ENCODE data around the gene KRT76.

Gene KRT76

DNA sequence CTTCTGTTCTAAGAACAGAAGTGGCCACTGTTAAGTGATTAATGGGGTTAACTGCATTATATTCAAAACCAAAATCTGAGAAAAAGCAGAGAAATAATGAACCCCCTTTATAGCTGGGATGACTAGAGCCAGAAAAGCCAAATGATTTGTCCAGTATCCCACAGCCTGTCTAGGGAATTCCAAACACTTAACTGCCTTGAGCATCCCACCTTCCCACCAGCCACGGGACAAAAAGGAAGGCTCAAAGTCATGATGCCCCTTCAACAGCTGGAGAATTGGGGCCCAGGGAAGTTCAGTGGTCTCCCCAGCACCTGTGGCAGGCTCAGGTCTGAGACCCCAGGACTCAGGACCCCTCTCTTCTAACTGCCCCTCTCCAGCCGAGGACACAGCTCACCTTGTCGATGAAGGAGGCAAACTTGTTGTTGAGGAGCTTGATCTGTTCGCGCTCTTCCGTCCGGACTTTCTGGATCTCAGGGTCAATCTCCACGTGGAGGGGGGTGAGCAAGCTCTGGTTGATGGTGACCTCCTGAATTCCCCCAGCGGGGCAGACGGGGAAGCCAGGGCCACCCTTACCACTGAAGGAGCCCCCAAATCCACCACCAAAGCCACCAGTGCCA, 36.2 kb upstream of the KRT76 start:
- DNase-seq = no peak

DNA sequence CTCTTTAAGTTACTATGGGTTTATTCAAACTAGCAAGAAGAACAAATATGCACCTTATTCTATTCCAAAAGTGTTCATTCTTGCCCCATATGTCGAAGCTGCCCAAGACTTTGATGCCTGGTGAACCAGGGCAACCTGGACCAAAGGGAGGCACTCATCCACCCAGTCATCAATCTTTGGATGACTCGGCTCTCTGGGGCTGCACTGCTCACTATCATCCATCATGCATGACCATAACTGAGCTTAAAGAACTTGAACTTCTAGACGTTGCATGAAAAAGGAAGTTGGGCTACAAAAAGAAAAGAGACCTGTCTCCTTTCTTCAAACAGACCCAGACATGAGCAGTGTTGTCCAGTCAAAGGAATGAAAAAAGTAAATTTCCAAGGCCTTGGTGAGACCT, 35.6 kb upstream of the KRT76 start:
- DNase-seq = no peak

DNA sequence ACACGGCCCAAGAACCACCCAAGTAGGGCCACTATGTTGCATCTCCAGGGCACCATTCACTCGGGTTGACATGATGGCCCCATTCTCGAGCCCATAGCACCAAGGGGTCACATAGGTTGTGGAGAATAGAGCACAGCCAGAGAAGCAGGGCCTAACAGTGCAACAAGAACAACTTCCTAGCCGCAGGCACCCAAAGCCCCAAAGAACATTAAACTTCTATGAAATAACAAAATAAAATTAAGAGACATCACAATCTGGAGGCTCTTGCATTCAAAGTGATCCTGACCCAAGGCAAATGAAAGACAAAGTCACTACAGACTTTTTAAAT, 34.9 kb upstream of the KRT76 start:
- DNase-seq = no peak

DNA sequence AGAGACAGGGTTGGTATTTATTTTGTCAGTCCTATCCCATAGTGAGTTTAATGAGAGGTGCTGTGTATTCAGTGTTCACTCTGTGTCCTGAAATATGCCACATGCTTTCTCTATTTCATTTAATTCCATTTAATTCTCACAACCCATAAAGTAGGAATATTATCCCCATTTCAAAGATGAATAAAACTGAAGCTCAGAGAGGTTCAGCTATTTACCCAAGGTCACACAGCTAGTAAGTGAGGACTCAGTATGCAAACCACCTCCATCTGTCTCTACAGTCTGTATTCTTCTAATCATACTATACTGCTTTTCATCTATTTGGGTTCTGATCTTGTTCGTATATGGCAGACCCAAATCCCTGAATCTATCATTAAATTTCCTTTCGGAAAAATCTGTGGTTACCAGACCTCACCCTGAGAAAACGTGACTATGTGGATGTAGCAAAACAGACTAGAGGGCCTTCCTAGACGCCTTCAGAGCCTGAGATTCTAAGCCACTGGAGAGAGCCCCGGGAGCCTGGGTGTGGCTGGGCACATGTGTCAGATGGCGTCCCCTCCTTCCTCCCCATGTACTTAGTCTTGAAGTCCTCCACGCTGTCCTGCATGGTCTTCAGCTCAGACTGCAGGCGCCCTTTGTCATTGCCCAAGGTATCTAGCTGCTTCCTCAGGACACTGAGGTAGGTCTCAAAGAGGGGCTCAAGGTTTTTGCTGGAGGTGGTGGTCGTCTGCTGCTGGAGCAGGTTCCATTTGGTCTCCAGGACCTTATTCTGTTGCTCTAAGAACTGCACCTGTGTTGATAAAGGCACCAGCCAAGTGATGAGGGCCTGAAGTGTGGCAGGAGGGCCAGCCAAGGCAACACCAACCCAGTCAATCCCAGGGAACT, 34.3 kb upstream of the KRT76 start:
- DNase-seq = no peak

DNA sequence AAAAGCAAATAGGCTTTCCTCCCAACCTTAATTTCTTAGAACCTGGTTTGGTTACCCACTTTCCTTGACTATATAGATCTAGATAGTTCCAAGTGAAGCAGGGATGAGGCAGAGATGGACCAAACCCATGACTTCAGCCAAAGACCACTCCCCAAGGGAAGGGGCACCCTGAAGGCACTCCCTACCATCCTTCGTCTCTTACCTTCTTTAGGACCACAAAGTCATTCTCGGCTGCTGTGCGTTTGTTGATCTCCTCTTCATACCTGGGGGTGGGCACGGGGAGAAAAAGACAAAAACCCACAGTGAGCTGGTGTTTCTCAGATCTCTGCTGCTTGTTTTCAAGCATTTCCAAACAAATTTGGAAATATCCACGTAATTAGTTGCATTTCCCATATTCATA, 33.4 kb upstream of the KRT76 start:
- no peak for DNase-seq

DNA sequence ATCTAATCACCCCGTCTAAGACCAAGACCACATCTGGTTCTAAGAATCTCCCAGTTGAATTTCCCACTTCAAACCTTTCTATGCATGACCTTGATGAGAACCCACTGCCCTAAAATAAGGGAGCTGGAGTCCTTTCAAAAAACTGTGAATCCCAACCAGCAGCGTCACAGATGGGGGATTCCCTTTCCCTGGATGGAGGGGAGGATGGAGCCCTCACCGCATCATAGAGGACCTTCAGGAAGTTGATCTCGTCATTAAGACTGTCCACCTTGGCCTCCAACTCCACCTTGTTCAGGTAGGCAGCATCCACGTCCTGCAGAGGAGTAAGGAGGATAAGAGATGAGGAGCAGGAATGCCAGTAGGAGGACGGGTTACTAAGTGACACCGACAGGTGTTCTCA, 32.0 kb upstream of the KRT76 start:
- no peak for DNase-seq

DNA sequence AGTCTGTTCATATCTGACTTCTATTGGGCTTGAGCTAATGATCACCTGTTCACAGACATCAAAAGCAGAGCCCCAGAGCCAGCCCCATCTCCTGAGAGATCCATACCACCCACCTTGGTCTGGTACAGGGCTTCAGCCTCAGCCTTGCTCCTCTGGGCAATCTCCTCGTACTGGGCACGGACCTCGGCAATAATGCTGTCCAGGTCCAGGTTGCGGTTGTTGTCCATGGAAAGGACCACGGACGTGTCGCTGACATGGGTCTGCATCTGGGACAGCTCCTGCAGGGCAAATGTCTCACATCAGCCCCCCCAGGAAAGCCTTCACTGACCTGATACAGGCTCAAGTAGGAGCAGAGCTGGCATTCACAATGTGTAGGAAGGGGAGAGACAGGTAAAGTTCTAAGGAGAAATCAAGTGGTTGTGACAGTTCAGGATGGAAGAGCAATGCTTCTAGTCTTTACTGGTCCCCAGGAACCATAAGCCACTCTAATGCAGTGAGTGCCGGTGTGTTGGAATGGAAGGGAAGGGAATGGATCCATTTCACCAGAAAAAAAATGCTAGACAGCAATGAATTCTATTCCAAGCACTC, 31.5 kb upstream of the KRT76 start:
- DNase-seq = no peak

DNA sequence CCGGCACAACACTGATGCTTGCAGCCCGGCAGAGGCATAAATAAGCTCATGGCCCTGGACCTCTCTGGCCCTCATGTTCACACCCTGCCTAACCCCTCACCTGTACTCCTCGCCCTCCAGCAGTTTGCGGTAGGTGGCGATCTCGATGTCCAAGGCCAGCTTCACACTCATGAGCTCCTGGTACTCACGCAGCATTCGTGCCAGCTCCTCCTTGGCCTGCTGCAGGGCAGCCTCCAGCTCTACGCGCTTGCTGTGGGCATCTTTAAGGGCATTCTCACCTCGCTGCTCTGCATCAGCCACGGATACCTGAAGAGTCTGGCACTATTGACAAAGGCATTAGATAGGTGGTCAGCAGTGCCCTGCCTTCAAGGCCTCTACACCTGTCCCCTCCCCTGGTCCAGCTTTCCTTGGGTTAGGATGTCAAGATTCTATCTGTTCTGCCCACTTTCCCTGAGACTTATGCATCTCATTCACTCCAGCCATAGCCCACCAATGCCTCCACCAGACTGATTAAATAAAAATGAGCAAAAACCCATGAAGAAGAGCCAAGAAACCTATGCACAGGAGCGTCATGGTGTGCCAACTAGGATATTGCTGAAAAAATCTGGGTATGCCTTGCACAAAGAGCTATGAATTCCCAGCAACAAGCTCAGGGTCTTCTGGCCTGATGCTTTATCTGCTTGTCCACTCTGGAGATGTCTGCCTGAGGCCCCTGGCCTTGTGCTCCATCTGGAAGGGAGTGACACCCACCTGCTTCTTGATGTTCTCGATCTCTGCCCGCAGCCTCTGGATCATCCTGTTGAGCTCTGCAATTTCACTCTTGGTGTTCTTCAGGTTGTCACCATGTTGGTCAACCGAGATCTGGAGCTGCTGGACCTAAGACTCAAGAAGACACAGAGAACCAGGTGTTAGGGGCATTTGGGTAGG, 30.7 kb upstream of the KRT76 start:
- DNase-seq = no peak

DNA sequence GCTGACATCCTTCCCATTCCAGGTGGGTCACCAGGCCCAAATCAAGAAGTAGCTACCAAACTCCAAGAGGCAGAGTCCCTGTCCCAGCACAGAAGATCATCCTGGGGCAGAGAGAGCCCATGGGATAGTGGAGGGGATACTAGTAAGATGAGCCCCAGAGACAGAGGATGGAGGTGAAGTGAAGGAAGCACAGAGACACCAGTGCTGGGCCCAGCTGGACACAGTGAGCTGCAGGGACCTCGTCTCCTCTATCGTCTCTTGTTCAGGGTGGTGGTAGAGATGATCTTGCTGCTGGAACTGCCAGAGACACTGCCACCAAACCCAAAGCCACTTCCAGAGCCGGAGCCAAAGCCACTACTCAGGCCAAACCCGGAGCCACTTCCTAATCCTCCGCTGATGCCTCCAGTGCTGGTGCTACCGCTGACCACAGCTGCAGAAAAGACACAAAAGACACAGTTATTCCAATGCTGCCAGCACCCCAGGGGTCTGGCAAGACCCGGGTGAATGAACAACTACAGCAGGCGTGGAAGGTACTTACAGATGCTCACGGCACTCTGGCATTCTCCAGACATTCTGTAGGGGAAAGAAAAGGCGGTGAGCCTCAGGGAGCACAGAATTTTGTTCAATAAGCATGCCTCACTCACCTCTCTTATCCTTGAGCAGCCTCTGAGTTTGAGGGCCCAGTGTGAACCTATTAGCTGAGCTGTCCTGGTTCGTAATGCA, 29.8 kb upstream of the KRT76 start:
- DNase-seq = no peak

DNA sequence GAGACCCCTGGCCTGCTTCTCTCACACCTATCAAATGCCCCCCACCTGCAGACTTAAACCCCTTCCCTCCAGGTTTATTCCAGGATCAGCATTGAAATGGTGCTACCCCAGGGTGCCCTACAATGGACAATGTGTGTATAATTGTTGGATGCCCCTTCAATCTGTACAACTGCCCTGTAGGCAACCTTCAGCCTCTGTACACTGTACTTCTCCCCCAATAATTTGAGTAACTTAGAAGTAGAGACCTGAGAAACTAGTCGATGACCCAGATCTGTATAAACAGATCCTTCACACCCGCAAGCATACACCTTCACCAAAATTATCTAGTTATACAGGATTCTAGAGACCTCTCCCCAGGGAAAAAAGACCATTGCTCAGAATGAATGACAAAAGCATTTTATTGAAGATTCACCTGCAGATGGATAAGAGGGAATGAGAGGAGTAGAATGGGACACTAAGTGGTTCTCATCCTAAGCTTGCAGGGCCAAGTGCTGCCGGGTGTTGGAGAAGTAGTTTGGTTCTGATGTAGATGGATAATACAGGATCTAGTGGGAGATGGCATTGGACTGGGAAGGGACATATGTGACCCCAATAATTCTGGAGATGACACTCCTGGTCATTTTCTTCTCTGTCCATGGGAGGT, 29.1 kb upstream of the KRT76 start:
- no peak for DNase-seq

DNA sequence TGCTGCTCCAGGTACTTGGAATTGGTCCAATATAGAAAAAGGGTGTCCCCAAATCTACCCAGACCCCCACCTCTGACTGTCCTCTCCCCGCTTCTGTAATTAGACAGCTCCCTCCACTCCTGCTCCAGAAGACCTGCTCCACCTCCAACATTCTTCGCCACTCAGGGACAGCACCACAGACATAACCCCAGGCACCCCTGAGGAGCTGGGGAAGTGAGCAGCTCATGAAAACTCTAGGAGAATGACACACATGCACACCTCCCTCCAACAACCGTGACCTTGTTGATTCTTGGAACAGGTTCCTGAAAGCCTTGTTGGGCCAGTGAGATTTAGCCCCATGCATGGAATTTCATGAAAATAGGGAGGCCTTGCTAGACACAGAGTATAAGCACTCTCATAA, 28.6 kb upstream of the KRT76 start:
- DNase-seq = no peak

DNA sequence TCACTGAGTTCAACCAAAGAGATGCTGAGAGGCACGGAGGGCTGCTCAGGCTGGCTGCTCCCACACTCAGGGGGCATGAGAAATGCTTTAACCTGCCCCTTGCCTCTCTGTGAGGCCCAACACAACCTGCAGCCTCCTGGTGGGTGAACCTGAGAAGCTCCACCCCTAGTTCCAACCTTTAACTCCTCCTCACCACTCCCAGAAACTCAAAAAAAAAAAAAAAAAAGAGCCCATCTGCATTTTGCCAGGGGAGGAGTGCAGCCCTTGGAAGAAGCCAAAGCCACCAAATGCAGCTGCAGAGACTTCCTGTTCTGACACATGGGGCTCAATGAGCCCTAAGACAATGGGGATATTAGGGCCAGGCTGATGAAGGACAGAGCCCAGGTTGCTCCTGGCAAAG, 27.9 kb upstream of the KRT76 start:
- DNase-seq = no peak

DNA sequence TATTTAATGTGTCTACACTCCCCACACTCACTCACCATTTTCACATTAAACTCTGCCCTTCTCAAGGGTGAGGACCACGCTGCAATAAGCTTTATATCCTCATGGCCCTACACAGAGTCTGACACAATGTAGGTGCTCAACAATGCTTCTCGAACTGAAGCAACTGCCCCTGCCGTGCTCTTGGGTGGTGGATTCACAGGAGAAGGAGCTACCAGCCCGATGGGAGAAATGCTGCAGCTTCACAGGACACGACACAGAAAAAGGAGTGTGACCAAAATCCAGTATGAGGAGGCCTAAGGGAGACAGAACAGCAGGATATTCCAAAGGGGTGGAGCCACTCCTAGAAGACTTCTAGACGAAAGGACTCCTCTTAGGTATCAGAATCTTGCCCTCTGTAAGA, 25.3 kb upstream of the KRT76 start:
- DNase-seq = no peak

DNA sequence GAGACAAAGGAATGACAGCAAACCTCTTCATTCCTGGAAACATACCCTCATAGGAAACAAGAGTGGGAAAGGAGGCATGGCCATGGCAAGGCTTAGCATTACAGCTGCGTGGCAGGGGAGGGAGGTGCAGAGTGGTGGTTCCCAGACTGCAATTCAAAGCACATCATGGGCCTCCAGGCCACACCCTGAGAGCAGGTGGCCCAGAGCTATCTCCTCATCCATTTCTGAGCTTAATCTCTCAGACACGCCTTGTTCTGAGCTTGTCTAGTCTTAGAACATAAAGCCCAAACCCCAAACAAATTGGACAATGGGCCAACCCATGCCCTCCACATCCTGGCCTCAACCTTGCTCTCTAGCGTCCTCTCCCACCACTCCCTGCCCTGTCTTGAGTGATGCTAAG, 24.6 kb upstream of the KRT76 start:
- DNase-seq = no peak

DNA sequence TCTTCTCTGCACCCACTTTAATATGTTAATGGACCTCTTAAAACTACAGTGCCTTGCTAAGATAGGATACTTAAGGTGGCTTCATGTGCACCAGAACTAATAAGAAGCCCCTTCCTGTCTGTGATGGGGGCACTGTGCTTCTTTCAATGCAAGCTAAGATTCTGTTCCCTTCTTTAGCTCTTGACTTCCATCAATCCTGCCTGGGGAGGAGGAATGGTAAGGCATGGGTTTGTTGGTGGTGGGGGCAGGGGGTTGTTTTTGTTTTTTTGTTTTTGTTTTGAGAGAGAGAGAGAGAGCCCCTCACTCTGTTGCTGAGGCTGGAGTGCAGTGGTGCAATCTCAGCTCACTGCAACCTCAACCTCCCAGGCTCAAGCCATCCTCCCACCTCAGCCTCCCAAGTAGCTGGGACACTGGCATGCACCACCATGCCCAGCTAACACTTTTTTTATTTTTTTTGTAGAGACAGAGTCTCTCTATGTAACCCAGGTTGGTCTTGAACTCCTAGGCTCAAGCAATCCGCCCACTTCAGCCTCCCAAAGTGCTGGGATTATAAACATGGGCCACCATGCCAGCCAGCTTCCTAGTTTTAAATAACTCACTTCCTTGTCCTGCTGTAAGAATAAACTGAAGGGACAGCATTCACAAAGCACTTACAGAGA, 23.2 kb upstream of the KRT76 start:
- no peak for DNase-seq

DNA sequence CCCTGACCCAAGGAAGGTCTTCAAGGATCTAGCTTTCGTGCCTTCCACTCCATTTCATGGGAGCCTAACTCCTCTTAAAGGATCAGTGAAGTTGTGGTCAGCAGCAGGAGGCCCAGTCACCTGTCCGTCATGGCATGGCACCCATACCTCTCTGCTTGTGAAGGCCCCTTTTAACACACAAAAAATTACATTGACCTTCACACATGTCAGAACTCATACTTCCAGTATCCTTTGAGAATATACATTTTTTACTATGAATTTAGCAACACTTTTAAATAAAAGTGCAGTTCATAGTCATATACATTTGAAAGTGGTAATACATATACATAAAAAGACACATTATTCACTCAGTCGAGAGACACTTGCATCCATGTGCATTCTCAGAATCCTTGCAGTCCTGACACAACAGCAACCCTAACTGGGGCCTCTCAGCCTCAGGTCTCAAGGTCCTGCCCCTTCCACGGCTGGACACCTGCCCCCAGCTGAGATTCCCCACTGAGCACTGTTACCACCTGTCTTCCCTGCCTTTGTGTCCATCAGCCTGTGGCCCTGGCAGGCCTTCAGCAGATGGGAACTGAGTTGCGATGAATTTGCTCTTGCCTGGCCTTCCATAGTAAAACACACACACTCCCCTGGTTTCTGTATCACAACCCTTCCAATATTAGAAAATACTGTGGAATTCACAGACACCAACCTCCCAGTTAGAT, 22.5 kb upstream of the KRT76 start:
- DNase-seq = no peak

DNA sequence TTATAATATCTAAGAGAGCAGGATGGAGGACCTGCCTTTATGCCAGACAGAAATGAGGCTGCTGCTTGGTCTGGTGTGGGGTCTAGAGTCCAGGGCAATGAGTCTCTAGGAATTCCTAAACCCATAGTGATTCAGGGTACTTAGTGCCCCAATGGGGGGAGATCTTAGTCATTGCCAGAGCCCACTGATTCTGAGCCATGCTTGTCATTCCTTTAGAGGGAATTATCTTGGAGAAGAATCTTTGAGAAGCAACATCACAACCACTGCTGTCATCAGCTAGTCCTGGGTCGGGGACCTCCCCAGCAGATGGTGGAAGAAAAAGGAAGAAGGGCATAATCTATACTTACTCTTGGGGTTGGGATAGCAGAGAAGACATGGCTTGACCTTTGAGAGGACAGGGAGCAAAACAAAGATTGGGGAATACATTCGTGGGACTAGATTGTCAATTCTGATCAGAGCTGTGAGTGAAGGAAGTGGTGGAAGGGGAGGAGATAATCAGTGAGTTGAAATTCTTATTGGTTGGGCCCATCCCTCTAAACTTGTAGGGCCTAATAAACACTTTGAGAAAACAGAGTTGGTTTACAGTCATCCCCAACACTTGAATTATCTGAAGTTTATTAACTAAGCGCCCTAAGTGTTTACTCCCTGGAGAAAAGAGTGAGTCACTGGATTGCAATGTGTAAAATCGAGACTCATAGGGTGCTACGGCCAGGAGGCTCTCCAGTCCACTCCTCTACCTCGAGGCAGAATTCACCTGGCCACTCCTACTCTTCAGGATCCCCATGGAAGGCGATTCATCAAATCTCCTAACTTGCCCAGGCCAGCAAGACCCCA, 21.7 kb upstream of the KRT76 start:
- DNase-seq = no peak

DNA sequence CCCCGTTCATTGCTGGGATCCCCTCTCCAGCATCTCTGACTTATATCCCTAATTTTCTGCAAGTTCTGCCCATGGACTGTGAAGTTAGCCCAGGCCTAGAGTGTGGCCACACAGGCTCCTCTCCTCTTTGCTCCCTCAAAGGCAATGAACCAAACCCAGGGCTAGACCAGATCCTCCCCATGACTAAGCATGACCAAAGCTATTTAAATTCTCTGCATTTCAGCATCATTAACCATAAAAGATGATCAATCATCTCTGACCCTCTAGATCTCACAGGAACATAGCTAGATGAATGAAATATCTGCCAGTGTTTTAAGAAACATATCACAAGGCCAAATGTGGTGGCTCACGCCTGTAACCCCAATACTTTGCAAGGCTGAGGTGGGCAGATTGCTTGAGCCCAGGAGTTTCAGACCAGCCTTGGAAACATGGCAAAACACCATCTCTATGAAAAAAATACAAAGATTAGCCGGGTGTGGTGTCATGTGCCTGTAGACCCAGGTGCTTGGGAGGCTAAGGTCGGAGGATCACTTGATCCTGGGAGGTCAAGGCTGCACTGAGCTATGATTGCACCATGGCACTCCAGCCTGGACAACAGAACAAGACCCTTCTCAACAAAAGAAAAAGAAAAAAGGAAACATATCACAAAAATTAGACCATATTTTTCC, 21.0 kb upstream of the KRT76 start:
- DNase-seq = no peak

DNA sequence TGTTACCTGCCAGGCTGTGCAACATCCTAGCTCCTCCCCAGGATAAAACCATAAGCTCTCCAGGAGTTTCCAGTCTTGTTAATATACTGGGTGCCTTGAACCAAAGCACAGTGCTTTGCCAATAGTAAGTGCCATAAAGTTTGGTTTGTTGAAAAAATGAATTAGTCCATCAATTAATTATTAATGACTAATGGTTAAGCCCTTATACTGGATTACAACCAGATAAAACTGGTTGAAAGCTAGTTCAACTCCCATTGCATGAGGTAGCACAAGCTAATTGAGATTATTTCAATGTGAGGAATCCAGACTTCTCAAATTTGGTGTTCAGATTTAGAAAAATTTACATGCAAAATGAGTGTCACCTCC, 20.4 kb upstream of the KRT76 start:
- DNase-seq = no peak

Data from stimulated activated CD4-positive, alpha-beta T cell treated with anti-CD3 and anti-CD28 coated beads, Interleukin-2, amount 100 ng/mL, for 24 hours (primary cell).